ENCODE data around the gene RIMS3.
"Not testable (repeated sequence)": the region's sequence is repeated elsewhere in the genome, so short reads cannot be mapped to it uniquely, and the experiment has no call there.

RIMS3 gene

GRCh38 chr1:40630488-40631223 lies 34.8 kb downstream of the RIMS3 start:
- no peaks in the 10 kb centered on the region for H3K27me3 ChIP-seq (ENCODE audit: control insufficient read depth, insufficient read depth, low read length)
- WGBS (ENCODE audit: insufficient coverage, insufficient read length), result no CpG with 5 or more reads among the region's 7 CpGs
- H3K27ac ChIP-seq (ENCODE audit: low read length), result no peak overlapping the region
- H3K9me3 ChIP-seq (ENCODE audit: control insufficient read depth, insufficient read depth, low read length), result no peaks in the 10 kb centered on the region
- H3K36me3 ChIP-seq (ENCODE audit: control insufficient read depth, insufficient read depth, low read length), result no peaks in the 10 kb centered on the region
- no peaks in the 10 kb centered on the region for H3K4me1 ChIP-seq (ENCODE audit: control insufficient read depth, insufficient read depth, low read length)
- peak; percentile 48 for DNase-seq (ENCODE audit: low read depth, low spot score)
- no peak overlapping the region for H3K4me3 ChIP-seq (ENCODE audit: low read length)

GRCh38 chr1:40629546-40629945 lies 35.9 kb downstream of the RIMS3 start:
- not testable (repeated sequence) for DNase-seq (ENCODE audit: low read depth, low spot score); H3K9me3 ChIP-seq (ENCODE audit: control insufficient read depth, insufficient read depth, low read length); H3K4me3 ChIP-seq (ENCODE audit: low read length); H3K4me1 ChIP-seq (ENCODE audit: control insufficient read depth, insufficient read depth, low read length); H3K36me3 ChIP-seq (ENCODE audit: control insufficient read depth, insufficient read depth, low read length); H3K27ac ChIP-seq (ENCODE audit: low read length); H3K27me3 ChIP-seq (ENCODE audit: control insufficient read depth, insufficient read depth, low read length)
- WGBS (ENCODE audit: insufficient coverage, insufficient read length), result no CpG with 5 or more reads among the region's 4 CpGs

- Histone ChIP-seq H3K36me3 (ENCODE audit: control insufficient read depth, insufficient read depth, low read length) (no peaks in the 10 kb centered on the region), H3K27me3 (ENCODE audit: control insufficient read depth, insufficient read depth, low read length) (no peaks in the 10 kb centered on the region), H3K4me1 (ENCODE audit: control insufficient read depth, insufficient read depth, low read length) (no peaks in the 10 kb centered on the region), H3K4me3 (ENCODE audit: low read length) (no peak overlapping the region), H3K27ac (ENCODE audit: low read length) (no peak overlapping the region), H3K9me3 (ENCODE audit: control insufficient read depth, insufficient read depth, low read length) (no peaks in the 10 kb centered on the region)
- no CpG with 5 or more reads among the region's 2 CpGs for WGBS (ENCODE audit: insufficient coverage, insufficient read length)
- DNase-seq (ENCODE audit: low read depth, low spot score), result no peak
Observed at GRCh38 chr1:40628903-40629292, 36.6 kb downstream of the RIMS3 start.

DNA sequence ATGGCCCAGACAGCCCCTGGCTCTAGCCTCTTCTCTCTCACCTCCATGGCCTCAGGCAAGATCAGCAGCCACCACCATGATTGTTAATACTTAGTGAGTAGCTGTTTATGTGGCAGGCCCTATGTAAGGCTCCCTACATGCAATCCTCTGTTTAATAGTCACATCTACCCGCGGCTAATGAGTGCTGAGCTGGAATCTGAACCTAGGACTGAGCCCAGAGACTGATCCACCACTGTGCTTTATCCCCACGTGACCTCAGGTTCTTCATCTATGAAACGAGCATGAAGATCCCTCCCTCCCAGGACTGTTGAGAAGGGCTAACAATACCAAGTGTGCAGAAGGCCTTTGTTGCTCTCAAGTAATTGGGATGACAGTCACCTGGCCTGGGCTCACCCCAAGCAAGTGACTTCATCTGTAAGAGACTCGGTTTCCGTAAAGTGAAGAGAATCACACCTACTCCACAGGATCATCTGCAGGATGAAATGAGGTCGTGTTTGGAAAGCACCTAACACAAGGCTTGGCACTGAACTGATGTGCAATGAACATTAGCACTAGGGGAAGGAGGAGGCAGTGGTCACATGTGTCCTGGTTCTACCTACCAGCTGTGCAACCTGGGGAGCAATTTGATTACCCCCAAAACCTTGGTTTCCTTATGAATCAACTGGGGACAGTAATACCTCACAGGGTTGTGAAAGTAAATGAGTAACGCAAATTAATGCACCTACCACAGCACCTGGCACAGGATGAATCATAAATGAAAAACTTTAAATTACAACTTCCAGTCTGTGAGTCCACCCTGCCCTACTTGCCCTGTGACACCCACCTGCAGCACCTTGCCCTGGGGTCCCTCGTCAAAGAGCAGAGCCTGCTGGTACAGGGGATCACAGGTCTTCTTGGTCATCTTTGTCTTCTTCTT lies 37.2 kb downstream of the RIMS3 start:
- no peaks in the 10 kb centered on the region for H3K36me3 ChIP-seq (ENCODE audit: control insufficient read depth, insufficient read depth, low read length)
- no peaks in the 10 kb centered on the region for H3K4me1 ChIP-seq (ENCODE audit: control insufficient read depth, insufficient read depth, low read length)
- H3K9me3 ChIP-seq (ENCODE audit: control insufficient read depth, insufficient read depth, low read length), result no peaks in the 10 kb centered on the region
- no peak overlapping the region for H3K4me3 ChIP-seq (ENCODE audit: low read length)
- no peaks in the 10 kb centered on the region for H3K27me3 ChIP-seq (ENCODE audit: control insufficient read depth, insufficient read depth, low read length)
- no peak for DNase-seq (ENCODE audit: low read depth, low spot score)
- H3K27ac ChIP-seq (ENCODE audit: low read length), result no peak overlapping the region
- no CpG with 5 or more reads among the region's 9 CpGs for WGBS (ENCODE audit: insufficient coverage, insufficient read length)

GRCh38 chr1:40626383-40626770 lies 39.1 kb downstream of the RIMS3 start:
- no peak overlapping the region for H3K27ac ChIP-seq (ENCODE audit: low read length)
- no CpG with 5 or more reads among the region's 10 CpGs for WGBS (ENCODE audit: insufficient coverage, insufficient read length)
- no peak for DNase-seq (ENCODE audit: low read depth, low spot score)

DNA sequence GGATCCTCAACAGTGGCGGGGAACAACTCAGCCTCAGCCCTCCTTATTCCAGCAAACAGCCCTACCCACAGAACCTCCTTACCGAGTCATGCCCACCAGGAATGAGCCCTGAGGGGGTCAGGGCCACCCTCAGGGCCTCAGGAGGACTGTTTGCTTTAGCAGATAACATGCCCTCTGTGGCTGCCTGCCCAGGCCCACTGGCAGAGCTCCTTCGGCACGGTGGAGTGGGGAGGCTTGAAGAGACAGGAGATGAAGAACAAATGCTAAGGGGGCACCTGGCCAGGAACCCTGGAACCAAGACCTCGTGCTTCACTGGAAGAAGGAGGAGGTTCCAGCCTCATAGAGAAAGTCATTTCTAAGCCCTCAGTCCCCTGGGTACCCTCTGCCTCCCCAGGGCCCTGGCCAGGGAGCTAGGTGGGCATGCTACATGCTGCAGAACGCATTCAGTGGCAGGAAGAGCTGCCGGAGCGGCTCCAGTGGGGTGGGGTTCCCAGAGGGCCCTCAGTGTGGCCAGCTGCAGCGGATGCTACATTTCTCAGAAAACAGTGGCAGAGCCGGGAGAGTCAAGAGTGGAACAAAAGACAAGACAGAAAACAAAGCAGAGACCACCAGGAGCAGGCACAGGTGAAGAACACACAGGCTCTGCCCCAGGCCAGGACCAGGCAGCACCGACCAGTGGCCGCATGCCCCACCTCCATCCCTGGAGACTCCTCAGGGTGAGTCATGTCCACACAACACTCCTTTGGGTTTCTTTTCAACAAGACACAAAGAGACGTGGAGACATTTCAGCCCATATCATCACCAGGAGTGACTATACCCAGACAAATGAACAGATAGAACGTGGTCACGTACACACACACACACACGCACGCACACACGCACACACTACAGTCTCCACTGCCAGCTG lies 39.8 kb downstream of the RIMS3 start:
- Histone ChIP-seq H3K36me3 (ENCODE audit: control insufficient read depth, insufficient read depth, low read length) (no peaks in the 10 kb centered on the region), H3K4me1 (ENCODE audit: control insufficient read depth, insufficient read depth, low read length) (no peaks in the 10 kb centered on the region), H3K4me3 (ENCODE audit: low read length) (no peak overlapping the region), H3K27ac (ENCODE audit: low read length) (no peak overlapping the region), H3K9me3 (ENCODE audit: control insufficient read depth, insufficient read depth, low read length) (no peaks in the 10 kb centered on the region), H3K27me3 (ENCODE audit: control insufficient read depth, insufficient read depth, low read length) (no peaks in the 10 kb centered on the region)
- WGBS (ENCODE audit: insufficient coverage, insufficient read length), result no CpG with 5 or more reads among the region's 18 CpGs
- DNase-seq (ENCODE audit: low read depth, low spot score), result no peak

More at GRCh38 chr1:40626383-40626770, 39.1 kb downstream of the RIMS3 start:
- Histone ChIP-seq H3K4me1 (ENCODE audit: control insufficient read depth, insufficient read depth, low read length) (no peaks in the 10 kb centered on the region), H3K36me3 (ENCODE audit: control insufficient read depth, insufficient read depth, low read length) (no peaks in the 10 kb centered on the region), H3K27me3 (ENCODE audit: control insufficient read depth, insufficient read depth, low read length) (no peaks in the 10 kb centered on the region), H3K9me3 (ENCODE audit: control insufficient read depth, insufficient read depth, low read length) (no peaks in the 10 kb centered on the region), H3K4me3 (ENCODE audit: low read length) (no peak overlapping the region)

- Histone ChIP-seq H3K4me1 (ENCODE audit: control insufficient read depth, insufficient read depth, low read length) (no peaks in the 10 kb centered on the region), H3K36me3 (ENCODE audit: control insufficient read depth, insufficient read depth, low read length) (no peaks in the 10 kb centered on the region), H3K27me3 (ENCODE audit: control insufficient read depth, insufficient read depth, low read length) (no peaks in the 10 kb centered on the region), H3K4me3 (ENCODE audit: low read length) (no peak overlapping the region), H3K27ac (ENCODE audit: low read length) (no peak overlapping the region), H3K9me3 (ENCODE audit: control insufficient read depth, insufficient read depth, low read length) (no peaks in the 10 kb centered on the region)
- WGBS (ENCODE audit: insufficient coverage, insufficient read length), result no CpG with 5 or more reads among the region's 4 CpGs
- no peak for DNase-seq (ENCODE audit: low read depth, low spot score)
Observed at GRCh38 chr1:40625076-40625475, 40.4 kb downstream of the RIMS3 start.

- Histone ChIP-seq H3K27ac (ENCODE audit: low read length) (no peak overlapping the region), H3K4me3 (ENCODE audit: low read length) (no peak overlapping the region), H3K36me3 (ENCODE audit: control insufficient read depth, insufficient read depth, low read length) (no peaks in the 10 kb centered on the region), H3K9me3 (ENCODE audit: control insufficient read depth, insufficient read depth, low read length) (no peaks in the 10 kb centered on the region), H3K4me1 (ENCODE audit: control insufficient read depth, insufficient read depth, low read length) (no peaks in the 10 kb centered on the region), H3K27me3 (ENCODE audit: control insufficient read depth, insufficient read depth, low read length) (no peaks in the 10 kb centered on the region)
- no CpG with 5 or more reads among the region's 4 CpGs for WGBS (ENCODE audit: insufficient coverage, insufficient read length)
- DNase-seq (ENCODE audit: low read depth, low spot score), result no peak
Observed at GRCh38 chr1:40622936-40623629, 42.4 kb downstream of the RIMS3 start.

DNA sequence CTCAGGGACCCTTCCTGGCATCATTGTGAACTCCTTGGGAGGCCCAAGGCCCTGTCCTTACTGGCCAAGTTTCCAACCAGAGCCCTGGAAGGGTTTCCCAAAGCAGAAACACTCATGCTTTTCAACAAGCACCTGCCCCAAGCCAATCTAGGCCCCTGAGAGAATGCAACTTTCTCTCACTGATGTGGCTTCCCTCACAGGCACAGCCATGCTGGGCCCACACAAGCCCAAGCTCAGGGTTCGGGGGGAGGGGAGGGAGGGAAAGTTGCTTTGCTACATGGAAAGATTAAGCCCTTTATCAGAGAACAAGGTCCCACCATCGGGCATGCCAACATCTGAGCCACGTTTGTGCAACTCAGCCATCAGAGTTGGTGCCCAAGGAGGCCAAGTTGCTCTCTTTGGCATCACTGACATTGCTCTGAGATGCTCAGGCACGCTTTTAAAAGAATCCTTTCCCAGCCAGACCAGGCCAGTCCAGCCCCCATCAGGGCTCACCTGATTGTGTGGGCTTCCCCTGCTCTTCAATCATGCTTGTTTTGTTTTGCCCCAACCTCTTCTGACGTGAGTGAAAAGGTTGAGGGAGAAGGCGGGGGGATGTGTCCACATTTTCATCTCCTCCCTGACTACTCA lies 43.5 kb downstream of the RIMS3 start:
- Histone ChIP-seq H3K27ac (ENCODE audit: low read length) (no peak overlapping the region), H3K4me1 (ENCODE audit: control insufficient read depth, insufficient read depth, low read length) (no peaks in the 10 kb centered on the region), H3K4me3 (ENCODE audit: low read length) (no peak overlapping the region), H3K27me3 (ENCODE audit: control insufficient read depth, insufficient read depth, low read length) (no peaks in the 10 kb centered on the region), H3K9me3 (ENCODE audit: control insufficient read depth, insufficient read depth, low read length) (no peaks in the 10 kb centered on the region), H3K36me3 (ENCODE audit: control insufficient read depth, insufficient read depth, low read length) (no peaks in the 10 kb centered on the region)
- no CpG with 5 or more reads among the region's 6 CpGs for WGBS (ENCODE audit: insufficient coverage, insufficient read length)
- DNase-seq (ENCODE audit: low read depth, low spot score), result no peak

Data from iPS DF 6.9 (cell line).